Ovary (tissue), 9 donors: ENCODE measurements around the gene PLPP3. TPM values are rescaled to one million over a fixed set of nuclear protein-coding genes. Genes with fewer than 3 reads are reported as not detected.

Experiments used
- DNase-seq, 5 donors: peaks; one replicate each; pipeline ENCODE4 v3.0.0-alpha.2; 2019 to 2020
- H3K27ac ChIP-seq, 2 donors: fragments of 200-600 bp; one replicate each; pipeline versions ENCODE4 v1.5.1 to v1.8.0; 2019 to 2022
- H3K27me3 ChIP-seq: fragments of 200-600 bp; one replicate; pipeline ENCODE4 v1.8.0; 2022
- H3K36me3 ChIP-seq: fragments of 200-600 bp; sonication (generic); one replicate; pipeline ENCODE4 v1.5.1; 2019
- H3K4me1 ChIP-seq: one replicate; pipeline ENCODE4 v1.8.1; 2013; ENCODE audit warnings: mild to moderate bottlenecking, moderate library complexity; ENCODE audit not compliant: insufficient read depth
- H3K4me3 ChIP-seq: fragments of 200-600 bp; sonication (generic); one replicate; pipeline ENCODE4 v1.5.1; 2017
- H3K9me3 ChIP-seq, 2 donors: fragments of 200-600 bp in 1 of 2; sonication (generic) in 1 of 2; one replicate each; pipeline versions ENCODE4 v1.5.1 to v1.8.1; 2013 to 2019; ENCODE audit warnings: mild to moderate bottlenecking in 1 of 2, moderate library complexity in 1 of 2
- EP300 ChIP-seq: sonication (generic); formaldehyde crosslinking; IDR thresholded peaks from one replicate; pipeline ENCODE4 v1.6.1; 2017; ENCODE audit warnings: antibody characterized with exemption
- POLR2A ChIP-seq: fragments of 450-650 bp; IDR thresholded peaks from one replicate; pipeline ENCODE4 v1.6.1; 2017; ENCODE audit warnings: antibody characterized with exemption, mild to moderate bottlenecking, moderate library complexity
- WGBS, 3 donors: extraction: QIAGEN DNeasy Blood & Tissue Kit in 1 of 3; methylation state at CpG; one replicate each; pipeline versions ENCODE4 v1.1.5 to v1.1.7; 2013 to 2017; 5-methylcytosine and 5-hydroxymethylcytosine counted together
- intact Hi-C, 4 donors: fragments of 100-400 bp; cut with DNase I; formaldehyde crosslinking; loops; one replicate each; pipeline versions ENCODE4 v1.11.0 to v1.15.1; 2022 to 2023
- polyA plus RNA-seq, 2 donors: library from polyadenylated mRNA; stranded (reverse); fragments of 200-250 nt in 1 of 2; fragments of 350-450 nt in 1 of 2; fragmentation: Illumina TruSeq in 1 of 2; extraction: RNeasy Lipid Tissue Mini Kit (QIAGEN cat#74804) in 1 of 2; gene quantifications; one replicate each; pipeline ENCODE4 v1.2.3, GENCODE V29; 2013 to 2014
- total RNA-seq, 7 donors: library from RNA; depleted of rRNA in 2 of 7; stranded (reverse); fragments of >200 nt in 2 of 7; fragmentation: NEBNext Ultra II Directional in 3 of 7; extraction: Animal tissue kit (Norgen Biotek cat#: 25700) in 3 of 7; gene quantifications; one replicate each; pipeline versions ENCODE4 v1.1.0 to v1.2.4, GENCODE V29; 2016 to 2023
- TF ChIP-seq, protein P1 (sequence below), 3 donors: fragments of 450-650 bp in 2 of 3; fragments of 200-600 bp in 1 of 3; IDR thresholded peaks; one replicate each; pipeline versions ENCODE4 v1.5.1 to v1.8.0; 2016 to 2022; ENCODE audit warnings: antibody characterized with exemption in 3 of 3, mild to moderate bottlenecking in 1 of 3
- donor health status: DM: no; HTN: no; CAD: no; lungs with moderate emphysema.
- donor health status: DM: no; HTN: no; CAD: no.
- donor health status: Bipolar disorder and iron deficiency.
- donor health status: DM: yes; HTN: yes; CAD: no.
- donor health status: DM: no; HTN: no; CAD: no.
- donor health status: DM: yes; HTN: yes; CAD: no.

The PLPP3 gene
- total and polyA plus RNA-seq, 9 donors: 51.4 to 188 (median 125) TPM

DNA sequence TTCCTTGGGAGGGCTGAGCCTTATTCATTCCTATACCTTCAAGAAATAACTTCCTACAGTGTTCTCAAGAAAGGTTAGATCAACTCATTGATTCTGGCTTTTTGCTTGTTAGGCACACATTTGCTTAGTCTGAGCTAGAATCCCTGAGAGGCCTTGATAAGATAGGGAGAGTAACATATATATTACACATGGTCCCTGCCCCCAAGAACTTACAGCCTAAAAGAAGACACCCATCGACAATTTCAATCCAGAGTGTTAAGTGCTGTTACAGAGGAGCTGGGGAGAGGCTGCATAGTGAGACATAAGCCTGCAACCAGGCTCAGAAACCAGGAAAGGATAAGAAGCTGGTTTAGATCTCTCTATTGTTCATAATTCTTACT is 68.7 kb downstream of the PLPP3 start:
- DNase-seq: no peak
- intact Hi-C loops: no loop called here
- Histone ChIP-seq H3K9me3 (no peaks in the 10 kb centered on the region), H3K27me3 (no peaks in the 10 kb centered on the region), H3K27ac (no peak overlapping the region), H3K4me3 (no peak overlapping the region), H3K36me3 (no peaks in the 10 kb centered on the region), H3K4me1 (peaks cover 33% of the 10 kb centered on the region)
- WGBS, 3 donors: 25 to 39% (median 32%) methylated on average over 1 of the region's 1 CpG
- TF ChIP-seq, protein P1, sequence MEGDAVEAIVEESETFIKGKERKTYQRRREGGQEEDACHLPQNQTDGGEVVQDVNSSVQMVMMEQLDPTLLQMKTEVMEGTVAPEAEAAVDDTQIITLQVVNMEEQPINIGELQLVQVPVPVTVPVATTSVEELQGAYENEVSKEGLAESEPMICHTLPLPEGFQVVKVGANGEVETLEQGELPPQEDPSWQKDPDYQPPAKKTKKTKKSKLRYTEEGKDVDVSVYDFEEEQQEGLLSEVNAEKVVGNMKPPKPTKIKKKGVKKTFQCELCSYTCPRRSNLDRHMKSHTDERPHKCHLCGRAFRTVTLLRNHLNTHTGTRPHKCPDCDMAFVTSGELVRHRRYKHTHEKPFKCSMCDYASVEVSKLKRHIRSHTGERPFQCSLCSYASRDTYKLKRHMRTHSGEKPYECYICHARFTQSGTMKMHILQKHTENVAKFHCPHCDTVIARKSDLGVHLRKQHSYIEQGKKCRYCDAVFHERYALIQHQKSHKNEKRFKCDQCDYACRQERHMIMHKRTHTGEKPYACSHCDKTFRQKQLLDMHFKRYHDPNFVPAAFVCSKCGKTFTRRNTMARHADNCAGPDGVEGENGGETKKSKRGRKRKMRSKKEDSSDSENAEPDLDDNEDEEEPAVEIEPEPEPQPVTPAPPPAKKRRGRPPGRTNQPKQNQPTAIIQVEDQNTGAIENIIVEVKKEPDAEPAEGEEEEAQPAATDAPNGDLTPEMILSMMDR (IDR thresholded peaks at IDR 0.05): no peak
- TF ChIP-seq EP300 (no peak), POLR2A (no peak)

DNA sequence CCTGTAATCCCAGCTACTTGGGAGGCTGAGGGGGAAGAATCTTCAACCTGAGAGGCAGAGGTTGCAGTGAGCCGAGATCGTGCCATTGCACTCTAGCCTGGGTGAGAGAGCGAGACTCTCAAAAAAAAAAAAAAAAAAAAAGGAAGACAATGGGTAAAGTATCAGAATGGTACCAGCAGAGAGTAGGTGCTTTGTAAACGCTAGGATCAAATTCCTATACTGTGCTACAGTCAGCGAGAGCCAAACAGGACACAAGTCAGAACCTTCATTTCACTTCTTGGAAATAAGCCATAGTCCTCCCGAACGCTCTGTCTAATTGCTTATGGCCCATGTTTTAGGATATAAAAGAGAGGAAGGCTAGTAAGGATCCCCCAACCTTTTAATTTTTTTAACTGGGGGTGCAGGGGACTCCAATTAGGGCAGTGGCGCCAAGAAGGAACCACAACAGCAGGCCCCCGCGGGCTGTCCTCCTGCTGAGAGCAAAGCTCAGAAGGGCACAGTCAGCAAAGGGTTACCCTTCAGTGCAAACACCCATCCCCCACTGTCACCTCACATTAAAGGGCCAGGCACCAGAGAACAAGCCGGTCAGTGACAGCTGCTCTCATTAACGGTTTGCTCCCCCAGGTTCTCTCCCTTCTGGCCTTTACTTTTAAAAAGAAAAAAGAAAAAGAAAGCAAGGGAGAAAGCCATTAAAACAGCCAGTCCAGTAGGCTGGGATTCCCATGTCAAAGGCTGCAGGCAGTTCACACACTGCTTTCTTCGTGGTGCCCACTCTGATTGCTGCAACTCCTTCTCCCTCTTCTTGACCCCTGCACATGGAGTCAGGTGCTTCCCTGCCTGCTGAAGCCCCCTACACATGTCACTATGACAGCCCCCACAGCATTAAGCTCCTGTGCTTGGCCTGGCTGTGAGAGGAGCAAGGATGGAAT is 69.4 kb downstream of the PLPP3 start:
- no peaks in the 10 kb centered on the region for H3K9me3 ChIP-seq
- 65 to 72% (median 68%) methylated on average over 13 of the region's 13 CpGs for WGBS, 3 donors
- no peak overlapping the region for H3K4me3 ChIP-seq
- peaks cover 33% of the 10 kb centered on the region for H3K4me1 ChIP-seq
- TF ChIP-seq EP300 (no peak), POLR2A (no peak)
- TF ChIP-seq, protein P1 (IDR thresholded peaks at IDR 0.05): no peak
- H3K27ac ChIP-seq: no peak overlapping the region
- no peaks in the 10 kb centered on the region for H3K36me3 ChIP-seq
- intact Hi-C loops: no loop called here
- no peaks in the 10 kb centered on the region for H3K27me3 ChIP-seq
- no peak for DNase-seq

DNA sequence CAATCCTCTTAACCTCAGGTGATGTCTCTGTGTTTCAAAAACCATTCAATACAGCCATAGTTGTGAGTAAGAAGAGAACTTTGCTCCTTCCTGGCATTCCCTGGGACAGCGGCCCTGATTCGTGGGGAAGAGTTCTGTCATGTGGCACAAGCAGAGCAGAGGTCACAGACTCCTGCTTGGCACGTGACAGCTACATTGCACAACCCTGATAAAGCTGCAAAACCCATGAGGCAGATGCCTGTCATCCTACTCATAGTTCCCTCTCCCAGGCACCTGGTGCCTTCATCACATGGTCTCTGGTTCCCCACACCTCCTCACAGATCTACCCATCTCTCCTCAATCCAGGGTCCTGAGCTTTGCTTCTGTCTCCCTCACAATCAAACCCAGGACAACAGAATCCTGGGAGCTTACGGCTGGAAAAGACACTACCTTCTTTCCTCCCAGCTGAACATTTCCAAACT is 70.8 kb downstream of the PLPP3 start:
- H3K27ac ChIP-seq: no peak overlapping the region
- no peak for TF ChIP-seq POLR2A
- TF ChIP-seq, protein P1 (IDR thresholded peaks at IDR 0.05): no peak
- TF ChIP-seq EP300: no peak
- no peak overlapping the region for H3K4me3 ChIP-seq
- no peak for DNase-seq
- H3K4me1 ChIP-seq: peaks cover 33% of the 10 kb centered on the region
- intact Hi-C loops: no loop called here
- 68 to 76% (median 70%) methylated on average over 4 of the region's 4 CpGs for WGBS, 3 donors
- H3K36me3 ChIP-seq: no peaks in the 10 kb centered on the region
- H3K9me3 ChIP-seq: no peaks in the 10 kb centered on the region
- H3K27me3 ChIP-seq: no peaks in the 10 kb centered on the region

DNA sequence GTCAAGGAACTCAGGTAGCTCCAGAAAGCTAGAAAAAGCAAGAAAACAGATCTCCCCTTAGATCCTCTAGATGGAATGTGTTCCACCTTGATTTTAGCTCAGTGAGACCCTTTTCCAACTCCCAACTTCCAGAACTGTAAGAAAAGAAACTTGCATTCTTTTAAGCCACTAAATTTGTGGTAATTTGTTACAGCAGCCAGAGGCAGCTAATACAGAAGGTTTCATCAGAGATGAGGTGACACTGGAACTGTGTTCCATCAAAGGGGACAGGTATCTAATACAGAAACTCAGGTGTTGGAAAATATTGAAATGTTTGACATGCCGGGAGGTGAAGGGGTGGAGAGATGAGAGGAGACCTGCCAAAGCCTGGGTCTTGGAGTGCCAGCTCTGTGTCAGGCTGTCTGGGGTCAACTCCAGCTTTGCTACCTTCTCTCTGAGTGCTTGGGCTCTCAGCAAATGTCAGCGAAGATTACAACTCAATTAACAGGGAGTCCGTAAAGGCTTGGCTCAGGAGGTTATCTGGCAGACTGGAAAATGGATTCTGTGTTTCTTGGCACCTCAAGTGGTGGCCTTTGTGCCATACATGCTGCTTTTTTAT is 71.3 kb downstream of the PLPP3 start:
- Histone ChIP-seq H3K36me3 (no peaks in the 10 kb centered on the region), H3K4me1 (peaks cover 33% of the 10 kb centered on the region), H3K27me3 (no peaks in the 10 kb centered on the region), H3K4me3 (no peak overlapping the region), H3K9me3 (no peaks in the 10 kb centered on the region), H3K27ac (no peak overlapping the region)
- WGBS, 3 donors: 94 to 99% (median 95%) methylated on average over 3 of the region's 3 CpGs
- no peak for DNase-seq
- TF ChIP-seq POLR2A (no peak), EP300 (no peak)
- TF ChIP-seq, protein P1 (IDR thresholded peaks at IDR 0.05): no peak
- intact Hi-C loops: no loop called here
